HPDE6-E6E7 (cell line): ENCODE measurements around the gene PNMT.
"Not testable (repeated sequence)": the region's sequence is repeated elsewhere in the genome, so short reads cannot be mapped to it uniquely, and the experiment has no call there.

Source experiments
- DNase-seq: peaks from one replicate; pipeline ENCODE4 v3.0.0; 2011; ENCODE audit warnings: missing footprints; ENCODE audit errors: extremely low spot score

Gene PNMT

GRCh38 chr17:39709319-39709997 is 41.2 kb downstream of the PNMT start:
- no peak for DNase-seq

GRCh38 chr17:39709998-39710964 is 42.0 kb downstream of the PNMT start:
- DNase-seq, result no peak

GRCh38 chr17:39711071-39711470 is 42.8 kb downstream of the PNMT start:
- not testable (repeated sequence) for DNase-seq

- DNase-seq, result no peak
These were observed 43.6 kb downstream of the PNMT start for GRCh38 chr17:39711851-39712250.

- DNase-seq, result no peak
These were observed 46.0 kb downstream of the PNMT start for GRCh38 chr17:39714234-39714633.

GRCh38 chr17:39715375-39716072 is 47.3 kb downstream of the PNMT start:
- no peak for DNase-seq

GRCh38 chr17:39716073-39716818 is 48.0 kb downstream of the PNMT start:
- no peak for DNase-seq

GRCh38 chr17:39716879-39717536 is 48.8 kb downstream of the PNMT start:
- no peak for DNase-seq

- DNase-seq, result no peak
These were observed 49.4 kb downstream of the PNMT start for GRCh38 chr17:39717660-39718059.

GRCh38 chr17:39719563-39720355 is 51.5 kb downstream of the PNMT start:
- DNase-seq, result no peak
